ENCODE data around the gene WNK2.

Gene WNK2

DNA sequence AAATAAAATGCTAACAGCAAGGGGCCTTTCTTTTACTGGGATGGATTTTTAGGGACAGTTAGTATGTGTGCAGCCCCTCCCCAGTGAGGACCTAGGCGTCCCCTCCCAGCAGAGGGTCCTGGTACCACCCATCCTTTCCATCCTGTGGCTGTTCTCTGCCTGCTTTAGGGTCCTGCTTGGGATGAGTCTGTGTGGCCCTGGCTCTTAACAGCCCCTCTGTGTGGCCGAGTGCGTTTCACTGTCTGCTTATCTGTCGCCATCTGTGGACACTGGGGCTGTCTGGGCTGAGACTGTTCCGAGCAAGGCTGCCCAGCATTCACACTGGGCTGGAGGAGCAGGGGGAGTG is 17.0 kb downstream of the WNK2 start:
- no peak for DNase-seq

DNA sequence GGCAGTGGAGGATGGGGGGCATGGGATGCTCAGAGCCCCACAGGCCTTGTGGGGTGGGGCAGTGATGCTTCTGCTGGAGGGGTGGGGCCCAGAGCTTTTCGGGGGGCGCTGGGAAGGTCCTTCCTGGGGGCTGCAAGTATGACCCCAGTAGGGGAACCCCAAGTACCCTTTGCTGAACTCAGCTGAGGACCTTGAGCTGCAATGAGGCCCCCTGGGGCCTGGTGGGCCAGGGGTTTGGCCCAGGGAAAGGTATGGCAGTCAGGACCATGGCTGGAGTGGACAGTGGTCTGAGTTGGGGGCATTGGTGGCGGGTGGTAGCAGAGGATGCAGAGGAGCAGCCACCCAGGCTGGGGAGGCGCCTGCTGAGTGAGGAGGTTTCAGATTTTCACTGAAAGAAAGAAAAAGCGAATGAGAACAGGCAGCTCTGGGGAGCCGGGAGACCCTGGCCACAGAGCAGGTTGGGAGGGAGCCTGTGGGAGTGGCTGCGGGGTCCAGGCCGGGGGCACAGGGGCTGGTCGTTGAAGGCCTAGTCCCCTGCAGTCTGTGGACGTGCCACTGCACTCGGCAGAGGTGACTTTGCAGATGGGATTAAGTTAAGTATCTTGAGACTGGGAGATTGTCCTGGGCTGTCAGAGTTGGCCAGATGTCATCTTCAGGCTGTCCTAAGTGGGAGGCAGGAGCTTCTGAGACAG is 19.2 kb downstream of the WNK2 start:
- DNase-seq, result no peak

- DNase-seq, result no peak
These were observed 20.0 kb downstream of the WNK2 start for GRCh38 chr9:93203718-93204469.

DNA sequence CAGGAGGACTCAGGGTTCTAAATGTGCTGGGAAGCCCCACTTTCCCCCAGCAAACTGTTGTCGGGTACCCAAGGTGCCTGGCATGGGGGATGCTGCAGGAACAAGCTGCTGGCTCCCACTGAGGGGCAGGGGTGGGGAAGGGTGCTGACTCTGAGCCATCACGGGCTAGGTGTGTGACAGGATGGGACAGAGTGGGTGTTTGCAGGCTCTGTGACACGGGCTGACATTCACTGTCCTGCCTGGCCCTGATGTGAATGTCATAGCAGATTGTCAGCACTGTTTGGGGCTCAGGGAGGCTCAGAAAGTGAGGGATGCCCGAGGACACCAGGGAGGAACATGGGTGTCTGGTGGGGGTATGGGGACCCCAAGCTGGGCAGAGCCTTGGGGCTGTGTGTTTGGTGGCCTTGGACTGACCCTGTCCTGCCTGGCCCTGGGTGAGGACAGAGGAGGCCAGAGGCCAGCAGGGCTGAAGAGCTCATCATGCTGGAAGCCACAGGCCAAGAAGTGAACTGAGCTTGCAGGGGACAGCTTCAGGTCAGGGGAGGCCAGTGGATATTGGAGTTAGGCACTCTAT is 20.6 kb downstream of the WNK2 start:
- DNase-seq, result no peak

- no peak for DNase-seq
These were observed 21.3 kb downstream of the WNK2 start for GRCh38 chr9:93205045-93205768.

DNA sequence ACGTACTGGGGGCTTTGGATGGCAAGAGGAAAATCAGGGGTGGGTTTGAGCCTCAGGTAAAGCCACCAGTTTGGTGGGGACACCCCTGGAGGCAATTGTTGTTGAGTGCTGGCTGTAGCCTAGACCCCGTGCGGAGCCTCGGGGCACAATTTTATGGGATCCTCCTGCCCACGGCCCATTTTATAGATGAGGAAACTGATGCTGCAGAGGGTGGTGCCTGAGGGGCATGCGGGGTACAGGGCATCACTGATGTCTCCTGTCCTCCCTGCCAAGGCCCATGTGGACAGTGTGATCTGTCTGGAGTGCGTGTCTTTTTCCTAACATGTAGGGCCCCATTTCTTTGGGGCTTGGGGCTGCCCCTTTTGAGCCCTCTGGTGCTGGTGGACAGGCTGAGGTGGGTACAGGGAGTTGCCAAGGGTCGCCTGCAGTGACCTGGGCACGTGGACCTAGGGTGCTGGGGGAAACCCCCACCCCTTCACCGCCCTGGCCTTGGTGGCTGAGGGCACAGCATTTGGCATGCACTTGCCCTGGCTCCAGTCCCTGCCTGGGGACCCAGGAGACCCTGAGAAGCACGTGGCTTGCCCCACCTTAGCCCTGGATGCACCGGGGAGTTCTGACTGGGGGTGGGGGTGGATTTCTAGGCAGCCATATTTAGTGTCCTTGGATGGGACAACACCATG is 22.1 kb downstream of the WNK2 start:
- no peak for DNase-seq

DNA sequence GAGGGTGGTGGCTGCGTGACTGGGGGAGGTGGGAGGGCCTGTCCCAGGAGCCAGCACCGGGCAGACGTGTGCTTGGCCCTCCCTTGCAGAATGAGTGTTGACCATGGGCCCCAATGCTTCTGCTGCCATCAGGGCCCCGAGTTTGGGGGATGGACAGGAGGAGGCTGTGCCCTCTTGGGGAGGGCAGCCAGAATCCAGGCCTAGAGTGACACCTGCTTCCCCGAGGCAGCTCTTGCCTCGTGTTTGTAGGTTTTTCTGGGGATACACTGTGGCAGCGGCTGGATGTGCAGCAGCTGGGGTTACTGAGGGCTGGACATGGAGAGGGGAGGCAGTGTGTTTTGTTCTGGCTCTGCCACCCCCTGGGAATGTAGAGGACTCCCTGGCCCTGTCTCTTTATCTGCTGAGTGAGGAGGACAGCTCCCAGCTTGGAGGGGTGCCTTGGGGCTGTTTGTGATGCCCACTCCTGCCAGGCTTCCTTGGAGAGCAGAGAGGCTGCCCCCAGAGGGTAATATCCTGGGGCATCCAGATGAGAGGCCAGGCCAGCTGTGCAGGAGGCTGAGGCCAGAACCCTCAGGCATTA is 22.7 kb downstream of the WNK2 start:
- DNase-seq, result no peak

DNA sequence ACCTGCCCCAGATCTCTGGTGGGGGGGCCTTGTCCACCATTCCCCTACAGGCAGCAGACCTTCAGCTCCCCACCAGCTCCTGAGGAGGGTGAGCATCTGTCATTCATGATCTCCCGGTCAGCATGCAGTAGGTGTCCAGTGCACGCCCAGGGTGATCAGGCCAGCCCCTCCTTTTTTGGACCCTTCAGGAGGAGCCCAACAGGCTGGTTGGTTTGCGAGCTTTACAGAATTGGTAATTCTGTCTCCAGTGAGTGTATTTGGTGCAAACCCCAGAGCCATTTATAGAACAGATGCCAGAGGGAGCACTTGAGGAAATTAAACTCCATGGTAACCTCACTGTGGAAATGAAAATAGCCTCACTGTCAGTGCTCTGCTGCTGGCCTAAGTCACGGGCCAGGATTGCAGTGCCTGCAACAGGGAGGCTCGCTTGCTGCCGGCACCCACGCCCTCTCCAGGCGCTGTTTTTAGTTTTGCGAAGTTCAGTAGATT is 23.4 kb downstream of the WNK2 start:
- no peak for DNase-seq

GRCh38 chr9:93207860-93208734 is 24.2 kb downstream of the WNK2 start:
- DNase-seq, result no peak

DNA sequence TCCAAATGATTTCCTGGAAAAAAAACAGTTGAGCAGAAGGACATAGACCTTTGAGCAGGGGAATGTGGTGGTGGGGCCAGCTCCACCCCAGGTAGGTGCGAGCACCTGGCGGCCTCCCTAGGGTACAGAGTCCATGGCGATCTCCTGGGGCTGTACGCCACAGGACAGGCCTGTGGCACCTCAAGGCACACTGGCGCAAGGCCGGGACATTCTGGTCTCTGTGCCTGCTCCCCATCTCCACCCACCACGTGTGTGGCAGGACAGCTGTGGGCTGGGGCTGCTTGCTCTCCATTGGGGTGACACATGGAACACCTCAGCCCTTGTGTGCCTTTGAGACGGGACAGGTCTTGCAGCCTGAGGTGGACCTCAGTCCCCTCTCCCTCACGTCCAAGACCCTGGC is 25.2 kb downstream of the WNK2 start:
- DNase-seq, result no peak

- DNase-seq, result no peak
These were observed 25.8 kb downstream of the WNK2 start for GRCh38 chr9:93209576-93210323.

GRCh38 chr9:93210324-93210973 is 26.5 kb downstream of the WNK2 start:
- no peak for DNase-seq

DNA sequence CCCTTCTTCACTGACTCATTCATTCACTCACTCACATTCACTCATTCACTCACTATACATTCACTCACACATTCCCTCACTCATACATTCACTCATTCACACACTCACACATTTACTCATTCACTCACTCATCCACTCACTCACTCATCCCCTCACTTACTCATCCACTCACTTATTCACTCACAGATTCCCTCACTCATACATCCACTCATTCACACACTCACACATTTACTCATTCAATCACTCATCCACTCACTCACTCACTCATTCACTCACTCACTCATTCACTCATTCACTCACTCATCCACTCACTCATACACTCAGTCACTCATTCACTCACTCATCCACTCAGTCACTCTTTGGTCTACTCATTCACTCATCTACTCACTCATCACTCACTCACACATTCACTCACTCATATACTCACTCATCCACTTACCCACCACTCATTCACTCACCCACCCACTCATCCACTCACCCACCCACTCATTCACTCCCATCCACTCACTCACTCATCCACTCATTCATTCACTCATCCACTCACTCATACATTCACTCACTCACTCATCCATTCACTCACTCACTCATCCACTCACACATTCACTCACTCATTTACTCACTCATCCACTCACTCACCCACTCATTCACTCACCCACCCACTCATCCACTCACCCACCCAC is 27.2 kb downstream of the WNK2 start:
- DNase-seq, result no peak

- DNase-seq, result no peak
These were observed 27.7 kb downstream of the WNK2 start for GRCh38 chr9:93211654-93212001.

GRCh38 chr9:93212409-93212808 is 28.5 kb downstream of the WNK2 start:
- no peak for DNase-seq

DNA sequence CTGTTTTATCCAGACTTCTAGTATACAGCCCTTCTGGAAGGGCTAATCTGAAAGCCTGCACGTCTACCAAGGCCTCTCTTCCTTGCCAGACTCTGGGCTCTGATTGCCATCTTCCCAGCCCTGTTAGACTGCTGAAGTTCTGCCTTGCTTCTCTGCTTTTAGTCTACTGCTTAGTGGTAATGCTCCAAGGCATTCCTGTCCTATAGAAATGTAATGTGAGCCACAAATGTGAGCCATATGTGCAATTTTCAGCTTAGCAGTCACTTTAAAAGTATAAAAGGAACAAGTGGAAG is 32.1 kb downstream of the WNK2 start:
- DNase-seq, result no peak

DNA sequence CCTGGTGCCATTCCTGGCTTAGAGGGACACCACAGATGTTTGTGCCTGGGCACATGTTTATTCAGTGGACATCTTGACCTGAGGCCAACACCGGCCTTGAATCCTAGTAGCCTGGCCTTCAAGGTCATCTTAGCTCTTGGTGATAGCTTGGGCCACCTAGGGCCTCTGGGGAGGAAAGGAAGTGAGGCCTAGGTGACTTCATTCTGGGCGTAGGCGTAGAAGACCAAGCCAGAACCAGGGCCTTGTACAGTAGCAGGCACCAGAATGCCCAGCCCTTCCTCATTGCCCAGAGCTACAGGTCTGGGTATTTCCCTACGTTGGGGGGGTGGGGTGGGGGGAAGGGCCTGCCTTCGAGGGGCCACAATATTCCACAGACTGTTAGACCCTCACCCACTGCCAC is 33.8 kb downstream of the WNK2 start:
- DNase-seq, result no peak

GRCh38 chr9:93218161-93218560 is 34.2 kb downstream of the WNK2 start:
- no peak for DNase-seq

DNA sequence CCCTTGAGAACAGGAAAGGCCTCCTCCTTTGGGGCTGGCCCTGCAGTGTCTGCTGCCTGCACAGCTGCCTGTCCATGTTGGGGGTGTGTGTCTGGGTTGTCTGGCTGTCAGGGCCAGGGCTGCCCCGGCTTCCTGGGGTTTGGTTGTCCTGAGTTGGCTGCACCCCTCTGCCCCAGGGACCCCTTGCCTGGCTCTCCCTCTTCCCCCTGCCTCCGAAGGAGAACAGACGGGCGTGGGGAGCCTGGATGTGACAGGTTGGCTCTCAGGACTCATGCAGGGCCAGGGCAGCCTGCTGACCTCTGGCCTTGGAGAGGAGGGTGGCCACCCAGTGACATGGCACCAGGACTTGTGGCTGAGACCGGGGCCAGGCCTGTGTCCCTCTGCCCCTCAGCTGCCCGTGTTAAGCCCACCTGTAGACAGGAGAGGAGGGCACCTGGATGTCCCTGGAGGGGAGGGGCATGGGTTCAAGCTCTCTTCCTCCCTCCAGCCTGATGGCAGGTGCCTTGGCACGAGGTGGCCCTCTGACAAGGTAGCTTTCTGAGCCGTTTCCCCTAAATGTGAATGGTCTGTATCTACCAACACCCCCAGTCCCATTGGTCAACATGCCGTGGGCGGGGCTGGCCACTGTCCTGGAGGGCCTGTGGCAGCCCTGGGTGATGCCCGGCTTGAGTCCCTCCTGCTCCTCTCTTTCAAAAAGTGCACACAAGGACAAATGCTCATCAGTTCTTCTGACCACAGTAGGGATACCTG is 34.9 kb downstream of the WNK2 start:
- no peak for DNase-seq
